Rectal smooth muscle tissue (tissue), 1 donor: Measurements from ENCODE around the gene CSF3R.

ENCODE experiments used
- H3K27ac ChIP-seq: one replicate; pipeline ENCODE4 v1.7.0; 2013; ENCODE audit warnings: low read depth, low read length, inconsistent platforms
- H3K27me3 ChIP-seq: one replicate; pipeline ENCODE4 v1.7.0; 2013; ENCODE audit warnings: low read length; ENCODE audit not compliant: control insufficient read depth, insufficient read depth
- H3K36me3 ChIP-seq: one replicate; pipeline ENCODE4 v1.7.0; 2013; ENCODE audit warnings: low read length; ENCODE audit not compliant: control insufficient read depth, insufficient read depth
- H3K4me1 ChIP-seq: one replicate; pipeline ENCODE4 v1.7.0; 2013; ENCODE audit warnings: low read length; ENCODE audit not compliant: control insufficient read depth, insufficient read depth
- H3K4me3 ChIP-seq: one replicate; pipeline ENCODE4 v1.7.0; 2013; ENCODE audit warnings: low read length
- H3K9ac ChIP-seq: one replicate; pipeline ENCODE4 v1.7.0; 2013; ENCODE audit warnings: low read length

Gene CSF3R

GRCh38 chr1:36482724-36483388, at the start of gene CSF3R:
Gene CSF3R (minus strand): TSS chr1:36482913. CDS start chr1:36479496, 3,417 bp downstream.
- no peaks in the 10 kb centered on the region for H3K4me1 ChIP-seq
- H3K27me3 ChIP-seq = no peaks in the 10 kb centered on the region
- no peak within 1 kb of the TSS for H3K4me3 ChIP-seq
- H3K27ac ChIP-seq = no peak within 1 kb of the TSS
- no peak within 1 kb of the TSS for H3K9ac ChIP-seq
- H3K36me3 ChIP-seq = no peaks in the 10 kb centered on the region

GRCh38 chr1:36531833-36532232, 49.1 kb upstream of the CSF3R start:
- Histone ChIP-seq H3K36me3 (no peaks in the 10 kb centered on the region), H3K27ac (no peak overlapping the region), H3K9ac (no peak overlapping the region), H3K4me1 (no peaks in the 10 kb centered on the region), H3K27me3 (no peaks in the 10 kb centered on the region), H3K4me3 (no peak overlapping the region)

- Histone ChIP-seq H3K27me3 (no peaks in the 10 kb centered on the region), H3K4me3 (no peak overlapping the region), H3K27ac (no peak overlapping the region), H3K36me3 (no peaks in the 10 kb centered on the region), H3K9ac (no peak overlapping the region), H3K4me1 (no peaks in the 10 kb centered on the region)
Observed at GRCh38 chr1:36530791-36531190, 48.1 kb upstream of the CSF3R start.

- H3K4me1 ChIP-seq = no peaks in the 10 kb centered on the region
- no peak overlapping the region for H3K4me3 ChIP-seq
- no peaks in the 10 kb centered on the region for H3K36me3 ChIP-seq
- no peak overlapping the region for H3K9ac ChIP-seq
- H3K27ac ChIP-seq = no peak overlapping the region
- H3K27me3 ChIP-seq = no peaks in the 10 kb centered on the region
Observed at GRCh38 chr1:36530261-36530660, 47.5 kb upstream of the CSF3R start.

- H3K4me3 ChIP-seq = no peak overlapping the region
- H3K27ac ChIP-seq = no peak overlapping the region
- peaks cover 4% of the 10 kb centered on the region for H3K27me3 ChIP-seq
- H3K4me1 ChIP-seq = no peaks in the 10 kb centered on the region
- H3K9ac ChIP-seq = no peak overlapping the region
- H3K36me3 ChIP-seq = no peaks in the 10 kb centered on the region
Observed at GRCh38 chr1:36529769-36530260, 47.1 kb upstream of the CSF3R start.

- no peaks in the 10 kb centered on the region for H3K36me3 ChIP-seq
- H3K4me1 ChIP-seq = no peaks in the 10 kb centered on the region
- H3K9ac ChIP-seq = no peak overlapping the region
- H3K27me3 ChIP-seq = peaks cover 4% of the 10 kb centered on the region
- H3K4me3 ChIP-seq = no peak overlapping the region
- H3K27ac ChIP-seq = no peak overlapping the region
Observed at GRCh38 chr1:36528361-36529349, 45.9 kb upstream of the CSF3R start.

- peaks cover 4% of the 10 kb centered on the region for H3K27me3 ChIP-seq
- H3K27ac ChIP-seq = no peak overlapping the region
- H3K4me1 ChIP-seq = no peaks in the 10 kb centered on the region
- no peak overlapping the region for H3K9ac ChIP-seq
- no peak overlapping the region for H3K4me3 ChIP-seq
- H3K36me3 ChIP-seq = no peaks in the 10 kb centered on the region
Observed at GRCh38 chr1:36525166-36525565, 42.5 kb upstream of the CSF3R start.

GRCh38 chr1:36524359-36525062, 41.8 kb upstream of the CSF3R start:
- Histone ChIP-seq H3K36me3 (no peaks in the 10 kb centered on the region), H3K27ac (no peak overlapping the region), H3K4me1 (no peaks in the 10 kb centered on the region), H3K27me3 (peaks cover 4% of the 10 kb centered on the region), H3K9ac (no peak overlapping the region), H3K4me3 (no peak overlapping the region)

GRCh38 chr1:36523850-36524249, 41.1 kb upstream of the CSF3R start:
- H3K27me3 ChIP-seq = peaks cover 4% of the 10 kb centered on the region
- H3K36me3 ChIP-seq = no peaks in the 10 kb centered on the region
- H3K27ac ChIP-seq = no peak overlapping the region
- H3K9ac ChIP-seq = no peak overlapping the region
- no peak overlapping the region for H3K4me3 ChIP-seq
- H3K4me1 ChIP-seq = no peaks in the 10 kb centered on the region

GRCh38 chr1:36523230-36523495, 40.5 kb upstream of the CSF3R start:
- Histone ChIP-seq H3K27ac (no peak overlapping the region), H3K4me3 (no peak overlapping the region), H3K36me3 (no peaks in the 10 kb centered on the region), H3K27me3 (peaks cover 4% of the 10 kb centered on the region), H3K9ac (no peak overlapping the region), H3K4me1 (no peaks in the 10 kb centered on the region)

GRCh38 chr1:36522461-36523229, 39.9 kb upstream of the CSF3R start:
- H3K4me3 ChIP-seq = no peak overlapping the region
- no peak overlapping the region for H3K27ac ChIP-seq

GRCh38 chr1:36522021-36522420, 39.3 kb upstream of the CSF3R start:
- H3K4me3 ChIP-seq = no peak overlapping the region
- no peak overlapping the region for H3K9ac ChIP-seq
- peaks cover 4% of the 10 kb centered on the region for H3K27me3 ChIP-seq
- no peaks in the 10 kb centered on the region for H3K4me1 ChIP-seq
- no peaks in the 10 kb centered on the region for H3K36me3 ChIP-seq
- H3K27ac ChIP-seq = no peak overlapping the region

More at GRCh38 chr1:36522461-36523229, 39.9 kb upstream of the CSF3R start:
- Histone ChIP-seq H3K36me3 (no peaks in the 10 kb centered on the region), H3K9ac (no peak overlapping the region), H3K27me3 (peaks cover 4% of the 10 kb centered on the region), H3K4me1 (no peaks in the 10 kb centered on the region)
